ENCODE data around the gene AP1M1.

The AP1M1 gene

GRCh38 chr19:16233836-16234551, 36.3 kb downstream of the AP1M1 start:
- DNase-seq: no peak

GRCh38 chr19:16234552-16235445, 37.1 kb downstream of the AP1M1 start:
- DNase-seq: no peak

GRCh38 chr19:16235811-16236652, 38.3 kb downstream of the AP1M1 start:
- no peak for DNase-seq

- peak in 3 of 6 experiments; percentile 49 to 61 (median 50) for DNase-seq
Observed at GRCh38 chr19:16244091-16244490, 46.4 kb downstream of the AP1M1 start.

GRCh38 chr19:16247353-16248182, 49.9 kb downstream of the AP1M1 start:
- peak; percentile 31 to 83 (median 76) for DNase-seq

GRCh38 chr19:16248380-16249023, 50.8 kb downstream of the AP1M1 start:
- DNase-seq: no peak

GRCh38 chr19:16249826-16250404, 52.2 kb downstream of the AP1M1 start:
- no peak for DNase-seq

- no peak for DNase-seq
Observed at GRCh38 chr19:16252459-16253205, 54.9 kb downstream of the AP1M1 start.

GRCh38 chr19:16254851-16255408, 57.2 kb downstream of the AP1M1 start:
- no peak for DNase-seq

GRCh38 chr19:16257509-16258002, 59.8 kb downstream of the AP1M1 start:
- no peak for DNase-seq

- no peak for DNase-seq
Observed at GRCh38 chr19:16258440-16258903, 60.8 kb downstream of the AP1M1 start.

- DNase-seq: no peak
Observed at GRCh38 chr19:16259385-16260159, 61.9 kb downstream of the AP1M1 start.

- DNase-seq: no peak
Observed at GRCh38 chr19:16260160-16260811, 62.6 kb downstream of the AP1M1 start.

- no peak for DNase-seq
Observed at GRCh38 chr19:16260812-16261161, 63.1 kb downstream of the AP1M1 start.

- no peak for DNase-seq
Observed at GRCh38 chr19:16261584-16262368, 64.1 kb downstream of the AP1M1 start.

- no peak for DNase-seq
Observed at GRCh38 chr19:16262618-16263017, 64.9 kb downstream of the AP1M1 start.

- no peak for DNase-seq
Observed at GRCh38 chr19:16263141-16263761, 65.5 kb downstream of the AP1M1 start.
